Calu3 (cell line): ENCODE data around the gene TMEM212. TPM values are rescaled to one million over a fixed set of nuclear protein-coding genes. Genes with fewer than 3 reads are reported as not detected.
A peak's percentile ranks its signal among the peaks of the same experiment; 100 is the strongest.

Experiments
- BruUV-seq: library from RNA; stranded (reverse); fragments of 400-500 nt; replicated peaks from 2 replicates; lab custom pipeline; 2021; lab: Mats Ljungman, UMichigan
- CTCF ChIA-PET: fragments of 300-600 bp; sonication (Branson Sonifier 250); formaldehyde crosslinking; loops from one replicate; lab custom pipeline; 2022; ENCODE audit warnings: antibody characterized with exemption; lab: Charles Lee
- DNase-seq: peaks from one replicate; pipeline ENCODE4 v3.0.0; 2022
- H3K27ac Mint-ChIP-seq: one replicate; pipeline ENCODE4 v1.8.0; 2022; ENCODE audit warnings: mixed read lengths; ENCODE audit not compliant: unreplicated experiment
- H3K27me3 Mint-ChIP-seq: one replicate; pipeline ENCODE4 v1.8.0; 2022; ENCODE audit warnings: mixed read lengths; ENCODE audit not compliant: unreplicated experiment
- H3K36me3 Mint-ChIP-seq: one replicate; pipeline ENCODE4 v1.8.0; 2022; ENCODE audit warnings: mild to moderate bottlenecking, moderate library complexity, mixed read lengths; ENCODE audit not compliant: insufficient read depth, unreplicated experiment
- H3K4me1 Mint-ChIP-seq: one replicate; pipeline ENCODE4 v1.8.0; 2022; ENCODE audit warnings: mild to moderate bottlenecking, low read depth, mixed read lengths; ENCODE audit not compliant: unreplicated experiment
- H3K4me3 Mint-ChIP-seq: one replicate; pipeline ENCODE4 v1.8.0; 2022; ENCODE audit warnings: mild to moderate bottlenecking, low read depth, moderate library complexity, mixed read lengths; ENCODE audit not compliant: unreplicated experiment
- H3K9me3 Mint-ChIP-seq: one replicate; pipeline ENCODE4 v1.8.0; 2022; ENCODE audit warnings: low read depth, mixed read lengths; ENCODE audit not compliant: unreplicated experiment
- intact Hi-C: fragments of 100-400 bp; cut with micrococcal nuclease; formaldehyde crosslinking; loops from one replicate; pipeline ENCODE4 v1.10.0; 2022; ENCODE audit not compliant: unreplicated experiment
- total RNA-seq: library from RNA; stranded (reverse); gene quantifications from 2 replicates; pipeline ENCODE4 v1.2.3, GENCODE V29; 2022
- TF ChIP-seq, protein P1 (sequence below): fragments of 200-600 bp; IDR thresholded peaks from one replicate; pipeline ENCODE4 v1.8.0; 2022; ENCODE audit warnings: antibody characterized with exemption; ENCODE audit not compliant: unreplicated experiment

TMEM212 gene
- total RNA-seq, 1 experiment from 2014 or later, result not detected

DNA sequence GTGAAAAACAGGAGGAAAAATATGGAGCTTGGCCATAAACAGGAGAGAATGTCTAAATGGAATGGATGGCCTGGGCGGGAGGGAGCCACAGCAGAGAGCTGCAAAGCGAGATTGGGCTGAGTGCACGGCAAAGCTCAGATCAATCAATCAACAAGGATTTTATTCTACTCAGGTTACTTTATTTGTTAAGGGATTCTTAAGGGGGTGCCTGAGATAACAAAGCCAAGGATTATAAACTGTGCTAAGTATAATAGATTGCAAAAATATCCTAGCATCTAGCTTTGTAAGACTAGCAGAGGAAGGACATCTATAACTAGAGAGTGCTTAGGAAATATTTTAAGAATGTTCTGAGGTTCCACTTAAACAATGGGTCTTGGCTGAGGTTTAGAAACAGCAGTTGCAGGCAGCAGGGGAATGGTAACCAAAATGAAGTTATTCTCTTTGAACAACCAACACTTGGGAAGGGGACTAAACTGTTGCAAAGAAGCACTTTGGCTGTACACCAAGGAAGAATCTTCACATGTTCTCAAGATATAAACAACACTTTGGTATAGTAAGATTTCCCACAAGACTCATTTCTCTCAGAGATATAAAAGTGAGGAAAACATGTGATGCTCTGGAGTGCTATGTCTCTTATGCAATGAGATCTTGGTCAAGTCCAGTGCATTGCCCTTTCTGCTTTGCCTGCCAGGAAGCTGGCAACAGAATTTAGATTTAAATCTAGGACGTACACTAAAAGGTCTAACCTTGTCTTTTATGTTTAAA, 35.5 kb downstream of the TMEM212 start:
- BruUV-seq, result no TSS peak
- Mint-ChIP-seq H3K27ac (peak overlapping the region; percentile 48), H3K4me1 (peaks cover 90% of the 10 kb centered on the region), H3K4me3 (no peak overlapping the region), H3K27me3 (no peaks in the 10 kb centered on the region), H3K9me3 (peaks cover 2% of the 10 kb centered on the region), H3K36me3 (peaks cover 36% of the 10 kb centered on the region)
- intact Hi-C loops, result loop anchor here (5.0 kb wide), 1 partner anchor 384 kb away; no protein-coding TSS in a partner anchor
- TF ChIP-seq, protein P1, sequence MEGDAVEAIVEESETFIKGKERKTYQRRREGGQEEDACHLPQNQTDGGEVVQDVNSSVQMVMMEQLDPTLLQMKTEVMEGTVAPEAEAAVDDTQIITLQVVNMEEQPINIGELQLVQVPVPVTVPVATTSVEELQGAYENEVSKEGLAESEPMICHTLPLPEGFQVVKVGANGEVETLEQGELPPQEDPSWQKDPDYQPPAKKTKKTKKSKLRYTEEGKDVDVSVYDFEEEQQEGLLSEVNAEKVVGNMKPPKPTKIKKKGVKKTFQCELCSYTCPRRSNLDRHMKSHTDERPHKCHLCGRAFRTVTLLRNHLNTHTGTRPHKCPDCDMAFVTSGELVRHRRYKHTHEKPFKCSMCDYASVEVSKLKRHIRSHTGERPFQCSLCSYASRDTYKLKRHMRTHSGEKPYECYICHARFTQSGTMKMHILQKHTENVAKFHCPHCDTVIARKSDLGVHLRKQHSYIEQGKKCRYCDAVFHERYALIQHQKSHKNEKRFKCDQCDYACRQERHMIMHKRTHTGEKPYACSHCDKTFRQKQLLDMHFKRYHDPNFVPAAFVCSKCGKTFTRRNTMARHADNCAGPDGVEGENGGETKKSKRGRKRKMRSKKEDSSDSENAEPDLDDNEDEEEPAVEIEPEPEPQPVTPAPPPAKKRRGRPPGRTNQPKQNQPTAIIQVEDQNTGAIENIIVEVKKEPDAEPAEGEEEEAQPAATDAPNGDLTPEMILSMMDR, result no peak
- DNase-seq, result no peak
- CTCF ChIA-PET, result interaction anchor here (0.5 to 1.5 kb wide), 5 partner anchors 11 to 748 kb away, joined by 3 to 5 read pairs (median 4); no protein-coding TSS in a partner anchor

DNA sequence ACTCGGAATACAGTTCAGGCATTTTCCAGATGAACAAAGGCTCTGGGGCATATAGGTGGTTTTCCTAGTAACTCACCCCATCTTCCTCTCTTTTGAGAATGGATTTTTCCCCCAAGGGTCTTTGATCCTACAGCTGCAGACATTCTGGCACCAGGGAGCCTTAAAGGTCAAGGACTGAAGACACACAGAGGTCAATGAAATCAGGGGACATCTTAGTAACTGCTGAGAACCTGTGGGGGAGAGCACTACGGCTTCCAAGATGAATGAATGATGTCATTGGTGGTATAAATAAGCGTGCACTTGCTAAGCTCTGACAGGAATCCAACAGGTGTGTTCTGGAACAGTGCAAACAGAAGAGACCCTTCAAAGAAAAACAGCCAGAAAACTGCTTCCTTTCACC, 36.3 kb downstream of the TMEM212 start:
- CTCF ChIA-PET, result interaction anchor here (0.6 to 1.5 kb wide), 2 partner anchors 11 to 82 kb away, joined by 3 to 4 read pairs; no protein-coding TSS in a partner anchor
- Mint-ChIP-seq H3K27me3 (no peaks in the 10 kb centered on the region), H3K27ac (no peak overlapping the region), H3K9me3 (peaks cover 2% of the 10 kb centered on the region), H3K4me3 (no peak overlapping the region), H3K4me1 (peaks cover 90% of the 10 kb centered on the region), H3K36me3 (peaks cover 31% of the 10 kb centered on the region)
- intact Hi-C loops, result loop anchor here (5.0 kb wide), 1 partner anchor 383 kb away; no protein-coding TSS in a partner anchor
- no peak for DNase-seq
- BruUV-seq, result no TSS peak
- TF ChIP-seq, protein P1, result no peak

DNA sequence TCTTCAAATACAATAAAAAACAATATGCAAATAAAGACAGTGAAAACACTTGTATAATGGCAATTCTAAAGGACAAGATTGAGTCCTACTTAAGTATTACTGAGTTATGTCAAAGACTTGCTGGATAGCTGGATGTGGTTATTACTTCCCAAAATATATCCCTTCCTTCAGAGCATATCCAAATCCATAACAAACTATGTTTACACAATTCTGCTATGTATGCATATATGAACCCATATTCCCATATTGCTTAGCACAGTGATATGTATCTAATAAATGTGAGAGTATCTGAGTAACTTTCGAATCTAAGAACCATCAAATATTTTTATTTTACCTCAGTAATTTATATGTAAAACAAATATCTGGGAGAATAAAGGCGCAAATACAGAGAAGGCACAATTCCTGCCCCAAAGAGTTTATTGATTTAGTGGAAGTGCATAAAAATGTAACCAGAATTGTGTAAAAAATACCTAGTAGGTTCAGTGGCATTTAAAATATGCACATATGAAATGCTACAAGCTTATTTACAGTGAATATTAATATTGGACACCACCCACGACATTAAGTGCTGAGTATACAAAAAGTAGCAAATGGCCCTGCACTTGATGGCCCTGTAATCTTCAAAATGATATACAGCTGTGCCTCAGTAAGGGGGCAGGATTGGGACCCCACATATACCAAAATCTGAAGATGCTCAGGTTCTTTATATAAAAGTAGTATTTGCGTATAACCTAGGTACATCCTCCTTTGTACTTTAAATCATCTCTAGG, 37.1 kb downstream of the TMEM212 start:
- H3K27me3 Mint-ChIP-seq, result no peaks in the 10 kb centered on the region
- TF ChIP-seq, protein P1, result no peak
- H3K4me1 Mint-ChIP-seq, result peaks cover 90% of the 10 kb centered on the region
- DNase-seq, result no peak
- H3K4me3 Mint-ChIP-seq, result no peak overlapping the region
- H3K36me3 Mint-ChIP-seq, result peaks cover 27% of the 10 kb centered on the region
- intact Hi-C loops, result no loop called here
- BruUV-seq, result no TSS peak
- peaks cover 2% of the 10 kb centered on the region for H3K9me3 Mint-ChIP-seq
- no peak overlapping the region for H3K27ac Mint-ChIP-seq
- CTCF ChIA-PET, result no interaction called here

- H3K9me3 Mint-ChIP-seq, result peaks cover 5% of the 10 kb centered on the region
- H3K27ac Mint-ChIP-seq, result peak overlapping the region; percentile 72
- intact Hi-C loops, result no loop called here
- H3K27me3 Mint-ChIP-seq, result no peaks in the 10 kb centered on the region
- CTCF ChIA-PET, result no interaction called here
- H3K36me3 Mint-ChIP-seq, result peaks cover 18% of the 10 kb centered on the region
- peaks cover 88% of the 10 kb centered on the region for H3K4me1 Mint-ChIP-seq
- DNase-seq, result no peak
- no peak overlapping the region for H3K4me3 Mint-ChIP-seq
- no TSS peak for BruUV-seq
- TF ChIP-seq, protein P1, result no peak
These were observed 38.1 kb downstream of the TMEM212 start for GRCh38 chr3:171881251-171881650.
